Astrocyte of the cerebellum (primary cell): ENCODE results near the gene HS6ST1.

ENCODE experiments used
- DNase-seq: peaks from one replicate; pipeline ENCODE4 v3.0.0-alpha.2; 2011; ENCODE audit warnings: low read depth
- H3K4me3 ChIP-seq: 2 replicates; pipeline ENCODE4 v1.5.1; 2011; ENCODE audit warnings: mild to moderate bottlenecking, low read depth, low read length, moderate library complexity
- in situ Hi-C: cut with HindIII; loops from 2 replicates; pipeline ENCODE4 v1.10.0; 2017; ENCODE audit warnings: low sequenced_read_pairs
- TF ChIP-seq, protein P1 (sequence below): IDR thresholded peaks from 2 replicates; pipeline ENCODE4 v1.5.1; 2012; ENCODE audit warnings: low read length, low read depth, moderate library complexity, mild to moderate bottlenecking; ENCODE audit errors: missing control alignments

HS6ST1 gene

DNA sequence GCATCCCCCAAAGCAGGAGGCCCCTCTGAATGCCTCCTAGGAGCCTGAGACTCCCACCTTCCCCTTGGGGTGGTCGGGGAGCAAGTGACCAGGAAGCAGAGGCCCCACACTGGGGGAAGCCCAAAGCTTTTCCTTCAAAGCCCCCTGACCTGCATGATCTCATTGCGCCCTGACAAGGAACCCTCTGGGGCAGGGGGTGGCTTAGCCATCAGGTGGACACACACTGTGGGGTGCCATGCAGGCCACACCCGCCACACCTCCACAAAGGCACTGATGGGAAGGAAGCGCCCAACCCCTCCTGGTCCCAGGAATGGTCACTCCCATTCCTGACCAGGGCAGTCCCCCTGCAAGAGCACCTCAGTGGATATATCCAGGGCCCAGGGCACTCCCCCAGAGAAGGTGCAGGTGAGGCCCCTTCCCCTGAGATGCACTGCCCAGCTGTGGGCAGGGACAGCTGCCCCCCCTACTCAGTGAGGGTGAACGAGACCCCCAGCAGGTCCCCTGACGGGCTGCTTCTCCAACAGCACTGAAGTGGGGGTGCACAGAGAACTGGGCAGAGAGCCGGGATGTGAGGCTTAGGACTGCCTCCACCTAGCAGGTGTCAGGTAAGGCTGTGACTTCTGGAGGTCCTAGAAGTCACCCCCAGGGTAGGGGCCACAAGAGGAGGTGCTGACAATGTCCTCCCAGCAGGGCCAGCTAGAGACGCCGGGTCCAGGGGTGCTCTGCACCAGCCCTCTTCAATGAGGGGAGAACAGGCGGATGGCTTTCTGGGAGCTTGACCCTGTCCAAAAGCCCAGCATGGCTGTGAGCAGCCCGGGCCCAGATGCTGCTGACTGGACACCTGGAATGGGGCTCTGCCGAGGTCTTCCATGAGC lies 31.5 kb downstream of the HS6ST1 start:
- no peak for DNase-seq
- in situ Hi-C loops: no loop called here
- no peak overlapping the region for H3K4me3 ChIP-seq
- TF ChIP-seq, protein P1, sequence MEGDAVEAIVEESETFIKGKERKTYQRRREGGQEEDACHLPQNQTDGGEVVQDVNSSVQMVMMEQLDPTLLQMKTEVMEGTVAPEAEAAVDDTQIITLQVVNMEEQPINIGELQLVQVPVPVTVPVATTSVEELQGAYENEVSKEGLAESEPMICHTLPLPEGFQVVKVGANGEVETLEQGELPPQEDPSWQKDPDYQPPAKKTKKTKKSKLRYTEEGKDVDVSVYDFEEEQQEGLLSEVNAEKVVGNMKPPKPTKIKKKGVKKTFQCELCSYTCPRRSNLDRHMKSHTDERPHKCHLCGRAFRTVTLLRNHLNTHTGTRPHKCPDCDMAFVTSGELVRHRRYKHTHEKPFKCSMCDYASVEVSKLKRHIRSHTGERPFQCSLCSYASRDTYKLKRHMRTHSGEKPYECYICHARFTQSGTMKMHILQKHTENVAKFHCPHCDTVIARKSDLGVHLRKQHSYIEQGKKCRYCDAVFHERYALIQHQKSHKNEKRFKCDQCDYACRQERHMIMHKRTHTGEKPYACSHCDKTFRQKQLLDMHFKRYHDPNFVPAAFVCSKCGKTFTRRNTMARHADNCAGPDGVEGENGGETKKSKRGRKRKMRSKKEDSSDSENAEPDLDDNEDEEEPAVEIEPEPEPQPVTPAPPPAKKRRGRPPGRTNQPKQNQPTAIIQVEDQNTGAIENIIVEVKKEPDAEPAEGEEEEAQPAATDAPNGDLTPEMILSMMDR: no peak

DNA sequence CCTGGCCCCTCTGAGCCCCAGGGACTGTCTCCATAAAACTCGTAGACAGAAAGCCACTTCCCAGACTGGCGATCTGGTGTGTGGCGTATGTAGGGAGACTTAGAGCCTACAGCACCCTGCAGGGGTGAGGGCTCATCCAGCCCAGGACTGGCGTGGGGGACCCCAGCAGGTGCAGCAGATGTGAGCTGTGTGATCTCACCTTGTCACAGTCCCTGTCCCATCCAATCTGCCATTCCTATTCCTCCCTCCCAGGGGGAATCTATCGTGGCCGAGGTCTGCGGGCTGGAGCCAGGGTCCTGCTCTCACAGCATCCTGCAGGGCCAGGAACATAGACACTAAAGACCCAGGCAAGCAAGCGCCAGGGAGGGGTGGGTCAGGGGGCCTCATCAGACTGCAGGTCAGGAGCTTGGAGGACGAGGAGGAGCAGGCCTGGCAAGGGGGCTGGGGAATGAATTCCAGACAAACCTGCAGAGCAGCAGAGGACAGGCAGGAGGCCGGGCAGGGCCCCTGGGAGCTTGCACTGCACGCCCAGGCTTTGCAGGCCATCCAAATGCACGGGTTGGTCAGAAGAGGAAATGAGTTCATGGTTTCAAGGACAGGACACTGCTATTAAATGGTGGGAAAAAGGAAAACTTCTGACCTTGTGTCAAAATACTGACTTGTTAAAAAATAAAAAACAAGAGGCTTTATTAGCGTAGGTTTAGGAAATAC lies 32.5 kb downstream of the HS6ST1 start:
- in situ Hi-C loops: no loop called here
- DNase-seq: no peak
- TF ChIP-seq, protein P1: no peak
- H3K4me3 ChIP-seq: no peak overlapping the region

DNA sequence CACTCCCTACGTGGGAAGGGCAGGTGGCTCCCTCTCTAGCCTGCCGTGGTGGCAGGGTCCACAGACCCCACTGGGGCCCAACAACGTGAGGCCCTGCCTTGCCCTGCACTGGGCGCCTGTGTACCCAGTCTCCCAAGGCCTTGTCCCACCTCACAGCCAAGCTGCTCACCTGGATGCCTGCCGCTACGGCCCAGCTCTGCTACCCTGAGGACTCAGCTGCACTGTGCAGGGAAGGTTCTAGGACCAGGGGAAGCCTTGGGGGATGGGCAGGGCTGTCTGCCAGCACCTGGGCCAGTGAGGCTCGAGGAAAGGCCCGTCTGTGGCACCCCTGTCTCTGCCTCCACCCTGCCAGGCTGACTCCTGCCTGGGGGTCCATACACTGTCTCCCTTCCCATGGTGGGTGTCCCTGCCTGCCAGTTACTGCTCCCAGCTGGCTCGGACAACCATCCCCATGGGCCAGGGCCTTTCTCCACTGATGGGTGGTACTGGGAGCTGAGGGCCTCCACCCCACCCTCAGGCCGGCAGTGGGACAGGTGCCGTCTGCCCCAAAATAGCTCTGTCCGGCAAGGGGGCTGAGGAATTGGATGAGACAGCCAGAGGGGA lies 33.2 kb downstream of the HS6ST1 start:
- TF ChIP-seq, protein P1: no peak
- H3K4me3 ChIP-seq: no peak overlapping the region
- in situ Hi-C loops: no loop called here
- DNase-seq: no peak

DNA sequence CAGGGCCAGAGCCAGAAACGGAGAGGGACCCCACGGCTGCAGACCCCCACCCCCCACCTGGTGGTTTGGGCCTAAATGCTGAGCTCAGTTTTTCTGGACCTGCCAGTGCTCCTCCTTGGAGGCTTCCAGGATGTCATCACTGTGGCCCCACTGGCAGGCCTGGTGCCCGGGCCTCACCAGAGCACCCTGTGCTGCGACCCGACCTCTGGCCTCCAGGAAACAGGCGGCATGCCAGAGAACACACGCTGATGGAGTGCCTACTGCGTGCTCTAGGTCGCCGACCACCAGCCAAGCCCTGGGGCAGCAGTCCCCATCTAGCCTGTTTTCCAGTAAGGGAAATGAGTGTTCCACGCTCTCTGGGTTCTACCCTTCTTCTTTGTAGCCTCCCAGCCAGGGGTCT lies 33.8 kb downstream of the HS6ST1 start:
- in situ Hi-C loops: no loop called here
- no peak for DNase-seq
- TF ChIP-seq, protein P1: no peak

DNA sequence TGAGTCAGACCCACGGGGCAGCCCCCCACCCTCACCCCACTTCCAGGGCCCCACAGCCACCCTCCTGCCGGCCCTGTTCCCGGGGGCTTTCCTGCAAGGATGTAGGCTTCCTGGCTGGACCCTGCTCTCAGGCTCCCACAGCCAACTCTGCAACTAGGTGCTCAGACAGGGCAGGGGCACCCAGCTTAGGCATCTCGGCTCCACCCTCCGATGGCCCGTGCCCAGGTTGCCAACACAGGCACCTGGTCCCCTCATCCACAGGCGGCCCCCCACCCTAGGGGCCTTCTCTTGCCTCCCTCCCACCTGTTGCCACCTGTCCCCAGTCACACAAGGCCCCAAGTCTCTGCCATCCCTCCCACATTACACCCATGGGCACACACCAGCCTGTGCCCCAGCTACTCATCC lies 34.6 kb downstream of the HS6ST1 start:
- no peak overlapping the region for H3K4me3 ChIP-seq
- TF ChIP-seq, protein P1: no peak
- in situ Hi-C loops: no loop called here
- no peak for DNase-seq

More for the DNA sequence above, 33.8 kb downstream of the HS6ST1 start:
- no peak overlapping the region for H3K4me3 ChIP-seq

DNA sequence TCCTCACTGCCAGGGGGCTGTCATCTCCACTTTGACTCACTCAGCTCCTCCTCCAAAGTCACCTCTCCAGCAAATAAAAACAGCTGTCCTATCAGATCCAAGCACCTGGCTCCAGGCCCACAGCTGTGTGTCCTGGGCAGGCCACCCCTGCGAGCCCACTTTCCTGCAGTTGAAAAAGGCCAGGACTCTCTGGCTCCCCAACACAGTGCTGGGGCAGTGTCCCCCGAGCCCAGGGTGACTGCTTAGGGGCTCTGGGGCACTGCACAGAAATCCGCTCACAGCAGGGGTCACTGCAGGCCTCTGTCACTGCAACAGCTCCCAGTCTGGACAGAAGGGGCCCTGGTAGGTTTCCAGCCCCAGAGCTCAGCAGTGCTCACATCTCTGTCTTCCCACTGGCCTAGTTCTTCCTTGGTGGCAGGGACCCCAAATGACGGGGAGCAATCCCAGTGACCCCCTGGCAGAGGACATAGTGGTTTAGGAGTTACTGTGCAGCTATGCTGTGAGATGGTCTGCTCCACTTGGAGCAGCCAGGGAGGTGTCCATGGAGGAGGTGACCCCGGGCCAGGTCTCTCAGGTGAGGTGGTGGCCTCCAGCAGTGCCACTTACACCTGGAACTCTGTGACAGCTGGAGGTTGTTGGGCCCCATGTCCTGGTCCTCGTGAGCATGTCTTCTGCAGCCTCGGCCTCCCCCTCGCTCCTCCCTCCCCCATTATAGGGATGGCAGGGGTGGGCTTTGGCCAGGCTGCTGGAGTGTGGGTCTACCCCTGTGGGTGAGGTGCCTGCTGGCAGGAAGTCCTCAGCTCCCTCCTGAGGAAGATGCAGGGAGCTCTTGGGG lies 35.5 kb downstream of the HS6ST1 start:
- DNase-seq: no peak
- TF ChIP-seq, protein P1: no peak
- in situ Hi-C loops: no loop called here
- H3K4me3 ChIP-seq: no peak overlapping the region
